NCI-H2196 (cell line): Measurements from ENCODE around the gene NOTCH1.

Experiments used
- DNase-seq: peaks from one replicate; lab custom pipeline; 2025; ENCODE audit not compliant: unreplicated experiment; lab: John Stamatoyannopoulos, UW

Gene NOTCH1

GRCh38 chr9:136532799-136533774 is 12.8 kb downstream of the NOTCH1 start:
- DNase-seq, result no peak

GRCh38 chr9:136531904-136532798 is 13.7 kb downstream of the NOTCH1 start:
- DNase-seq, result no peak

GRCh38 chr9:136531186-136531903 is 14.5 kb downstream of the NOTCH1 start:
- no peak for DNase-seq

- no peak for DNase-seq
Observed at GRCh38 chr9:136530461-136531089, 15.3 kb downstream of the NOTCH1 start.

- no peak for DNase-seq
Observed at GRCh38 chr9:136529516-136530460, 16.1 kb downstream of the NOTCH1 start.

- DNase-seq, result no peak
Observed at GRCh38 chr9:136528716-136529341, 17.0 kb downstream of the NOTCH1 start.

GRCh38 chr9:136527721-136528710 is 17.8 kb downstream of the NOTCH1 start:
- peak; percentile 50 for DNase-seq

GRCh38 chr9:136527131-136527530 is 18.7 kb downstream of the NOTCH1 start:
- DNase-seq, result no peak

- peak; percentile 85 for DNase-seq
Observed at GRCh38 chr9:136526625-136527066, 19.2 kb downstream of the NOTCH1 start.

- peak; percentile 48 for DNase-seq
Observed at GRCh38 chr9:136525841-136526499, 19.9 kb downstream of the NOTCH1 start.

- no peak for DNase-seq
Observed at GRCh38 chr9:136525207-136525606, 20.6 kb downstream of the NOTCH1 start.

- DNase-seq, result no peak
Observed at GRCh38 chr9:136522314-136523237, 23.3 kb downstream of the NOTCH1 start.

GRCh38 chr9:136521537-136521936 is 24.3 kb downstream of the NOTCH1 start:
- DNase-seq, result no peak

GRCh38 chr9:136520053-136520540 is 25.8 kb downstream of the NOTCH1 start:
- no peak for DNase-seq

- no peak for DNase-seq
Observed at GRCh38 chr9:136519263-136520052, 26.4 kb downstream of the NOTCH1 start.
